DMS 273 (cell line): ENCODE data around the gene GALNT10.
A peak's percentile ranks its signal among the peaks of the same experiment; 100 is the strongest.

Experiments used
- DNase-seq: peaks from one replicate; lab custom pipeline; 2025; ENCODE audit not compliant: unreplicated experiment; lab: John Stamatoyannopoulos, UW

GALNT10 gene

DNA sequence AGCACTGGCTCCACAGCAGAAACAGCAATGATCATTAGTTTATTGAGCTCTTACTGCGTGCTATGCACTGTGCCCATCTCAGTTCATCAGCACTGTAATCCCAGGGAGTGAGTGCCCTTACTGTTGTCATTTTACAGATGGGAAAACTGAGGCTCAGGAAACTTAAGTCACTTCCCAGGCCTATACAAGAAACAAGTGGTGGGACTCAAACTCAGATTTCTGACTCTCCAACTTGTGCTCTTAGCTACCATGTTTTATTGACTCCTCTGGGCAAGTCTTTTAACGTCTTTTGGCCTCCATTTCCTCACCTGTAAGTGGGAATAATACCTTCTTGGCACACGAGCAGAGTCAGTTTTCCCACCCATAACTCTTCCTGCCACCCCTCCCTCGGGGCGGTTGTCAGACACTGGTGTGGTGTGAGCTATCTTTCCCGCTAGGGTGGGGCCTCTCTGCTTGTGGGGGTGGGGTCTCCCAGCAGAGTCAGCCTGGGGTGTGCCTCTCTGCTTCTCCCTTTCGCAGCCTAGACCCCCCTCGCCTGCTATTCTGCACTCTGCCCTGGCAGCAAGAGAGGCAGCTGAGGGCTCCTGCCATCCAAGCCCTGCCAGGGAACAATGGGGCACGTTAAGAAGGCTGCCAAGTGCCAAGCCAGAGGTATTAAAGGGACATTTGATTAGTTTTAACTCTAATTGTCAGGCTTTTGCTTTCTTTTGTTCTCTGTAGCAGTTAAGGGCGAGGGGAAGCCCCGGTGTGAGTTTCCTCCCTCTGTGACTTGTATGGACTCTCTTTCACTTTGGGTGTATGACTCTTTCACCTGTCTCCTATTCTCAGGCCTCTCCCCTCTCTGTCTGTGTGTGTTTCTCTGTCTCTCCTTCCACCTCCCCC lies 12.1 kb downstream of the GALNT10 start:
- DNase-seq: no peak

DNA sequence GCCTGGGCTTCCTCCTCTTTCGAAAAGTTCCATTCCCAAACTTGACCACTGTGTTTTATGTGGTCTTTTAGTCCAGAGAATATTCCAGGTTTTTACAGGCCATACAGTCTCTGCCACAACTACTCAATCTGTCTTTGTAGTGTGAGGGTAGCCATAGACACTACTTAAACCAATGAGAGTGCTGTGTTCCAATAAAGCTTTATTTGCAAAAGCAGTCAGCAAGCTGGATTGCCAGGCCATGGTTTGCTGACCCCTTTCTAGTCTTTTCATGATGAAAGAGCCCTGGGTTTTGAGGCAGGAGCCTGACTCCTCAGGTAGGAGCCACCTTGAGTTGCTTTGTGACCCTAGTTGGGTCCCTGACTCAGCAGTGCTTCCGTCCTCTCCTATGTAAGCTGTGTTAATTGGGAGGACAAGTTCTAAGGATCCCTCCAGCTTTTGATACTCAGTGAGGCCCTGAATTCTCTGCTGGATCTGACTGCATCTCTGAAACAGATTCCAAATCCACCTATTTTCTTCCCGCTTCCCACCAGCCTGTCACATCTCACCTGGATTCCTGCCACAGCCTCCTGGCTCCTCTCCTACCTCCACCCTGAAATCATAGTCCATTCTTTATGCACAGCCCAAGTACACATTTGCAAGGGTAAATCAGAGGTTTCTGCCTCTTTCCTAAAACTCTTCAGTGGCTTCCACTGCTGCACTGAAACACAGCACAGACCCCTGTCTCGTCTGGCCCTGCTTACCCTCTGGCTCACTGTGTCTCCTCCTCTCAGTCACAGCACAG lies 13.5 kb downstream of the GALNT10 start:
- DNase-seq: no peak

DNA sequence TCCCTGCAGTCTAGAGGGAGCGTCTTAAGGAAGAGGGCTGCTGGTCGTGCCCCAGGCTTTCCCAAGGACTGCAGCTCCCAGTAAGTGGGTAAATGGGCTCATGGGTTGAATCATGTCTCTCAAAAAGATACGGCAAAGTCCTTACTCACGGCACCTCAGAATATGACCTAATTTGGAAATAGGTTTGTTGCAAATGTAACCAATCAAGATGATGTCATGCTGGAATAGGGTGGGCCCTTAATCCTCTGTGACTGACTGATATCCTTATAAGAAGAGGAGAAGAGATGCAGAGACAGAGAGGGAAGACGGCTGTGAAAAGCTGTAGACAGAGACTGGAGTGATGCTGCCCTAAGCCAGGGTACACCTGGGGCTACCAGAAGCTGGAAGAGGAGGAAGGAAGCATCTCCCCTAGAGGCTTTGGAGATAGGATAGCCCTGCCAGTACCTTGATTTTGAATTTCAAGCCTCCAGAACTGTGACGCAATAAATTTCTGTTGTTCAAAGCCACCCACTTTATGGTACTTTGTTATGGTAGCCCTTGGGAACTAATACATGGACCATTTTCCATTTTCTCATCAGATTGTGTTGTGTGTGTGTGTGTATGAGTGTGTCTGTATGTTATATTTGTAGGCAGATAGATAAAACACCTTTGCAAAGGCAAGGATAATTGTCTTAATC lies 15.0 kb downstream of the GALNT10 start:
- DNase-seq: no peak

DNA sequence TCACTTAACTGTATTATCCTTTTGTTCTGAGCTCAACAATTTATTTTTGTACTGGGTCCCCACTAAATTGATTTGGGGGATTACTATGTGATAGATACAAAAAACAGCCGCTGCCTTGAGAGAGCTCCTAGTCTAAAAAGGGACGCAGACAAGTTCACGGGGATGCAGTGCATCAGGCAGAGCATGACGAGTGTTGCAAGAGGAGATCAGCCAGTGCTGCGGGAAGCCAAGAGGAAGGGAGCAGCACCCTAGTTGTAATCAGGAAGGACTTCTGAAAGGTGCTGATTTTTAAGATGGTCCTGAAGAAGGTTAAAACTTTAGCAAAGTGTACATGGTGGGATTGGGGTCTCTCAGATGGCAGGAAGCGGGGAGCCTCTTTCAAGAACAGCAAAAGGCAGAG lies 15.8 kb downstream of the GALNT10 start:
- DNase-seq: no peak

DNA sequence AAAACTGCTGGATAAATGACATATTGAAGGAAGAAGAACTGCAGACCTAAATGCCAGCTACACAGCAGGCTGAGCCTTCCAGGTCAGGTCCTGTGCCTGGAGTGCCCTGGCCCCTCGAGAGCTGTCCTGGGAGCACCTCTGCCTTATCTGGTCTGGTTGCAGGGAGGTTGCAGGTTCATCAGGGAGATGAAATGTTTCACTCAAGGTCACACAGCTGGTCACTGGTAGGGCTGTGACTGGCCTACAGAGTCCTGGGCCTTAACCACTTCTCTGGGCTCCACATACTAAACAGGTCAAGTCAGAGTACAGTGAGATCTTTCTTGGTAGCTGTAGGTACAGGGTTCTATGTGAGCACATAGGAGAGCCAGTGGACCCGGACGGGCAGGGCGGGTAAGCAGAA lies 16.7 kb downstream of the GALNT10 start:
- DNase-seq: no peak

DNA sequence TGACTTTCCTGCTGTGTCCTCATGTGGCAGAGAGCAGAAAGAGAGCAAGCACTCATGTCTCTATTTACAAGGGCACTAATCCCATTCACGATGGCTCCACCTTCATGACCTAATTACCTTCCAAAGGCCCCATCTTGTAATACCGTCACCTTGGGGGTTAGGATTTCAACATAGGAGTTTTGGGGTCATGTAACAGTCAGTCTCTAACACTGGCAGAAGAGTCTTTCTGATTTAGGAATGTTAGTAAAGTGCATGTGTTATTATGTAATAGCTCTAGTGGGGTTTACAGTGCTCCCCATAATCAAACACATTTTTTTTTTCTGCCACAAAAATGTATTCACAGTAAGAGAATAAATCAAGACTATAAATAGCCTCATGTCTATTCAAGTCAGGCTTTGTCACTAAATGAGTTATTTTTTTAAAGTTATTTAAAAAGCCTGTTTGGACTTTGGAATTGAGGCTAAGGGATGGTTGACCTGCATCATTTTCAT lies 19.1 kb downstream of the GALNT10 start:
- no peak for DNase-seq

DNA sequence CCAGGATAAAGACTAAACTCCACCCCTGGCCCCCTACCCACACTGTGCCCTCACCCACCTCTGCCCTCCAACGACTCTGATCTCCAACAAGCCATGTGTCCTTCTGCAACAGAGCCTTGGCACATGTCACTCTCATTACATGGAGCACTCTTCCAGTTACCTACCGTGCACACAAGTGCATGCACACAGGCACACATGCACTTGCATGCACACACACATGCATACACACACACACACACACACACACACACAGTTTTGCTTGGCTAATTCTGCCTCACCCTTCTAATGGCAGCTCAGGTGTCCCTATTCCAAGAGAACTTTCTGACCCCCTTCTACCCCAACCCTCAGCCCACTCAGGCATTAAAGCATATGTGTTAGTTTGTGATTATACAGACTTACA lies 19.6 kb downstream of the GALNT10 start:
- no peak for DNase-seq

DNA sequence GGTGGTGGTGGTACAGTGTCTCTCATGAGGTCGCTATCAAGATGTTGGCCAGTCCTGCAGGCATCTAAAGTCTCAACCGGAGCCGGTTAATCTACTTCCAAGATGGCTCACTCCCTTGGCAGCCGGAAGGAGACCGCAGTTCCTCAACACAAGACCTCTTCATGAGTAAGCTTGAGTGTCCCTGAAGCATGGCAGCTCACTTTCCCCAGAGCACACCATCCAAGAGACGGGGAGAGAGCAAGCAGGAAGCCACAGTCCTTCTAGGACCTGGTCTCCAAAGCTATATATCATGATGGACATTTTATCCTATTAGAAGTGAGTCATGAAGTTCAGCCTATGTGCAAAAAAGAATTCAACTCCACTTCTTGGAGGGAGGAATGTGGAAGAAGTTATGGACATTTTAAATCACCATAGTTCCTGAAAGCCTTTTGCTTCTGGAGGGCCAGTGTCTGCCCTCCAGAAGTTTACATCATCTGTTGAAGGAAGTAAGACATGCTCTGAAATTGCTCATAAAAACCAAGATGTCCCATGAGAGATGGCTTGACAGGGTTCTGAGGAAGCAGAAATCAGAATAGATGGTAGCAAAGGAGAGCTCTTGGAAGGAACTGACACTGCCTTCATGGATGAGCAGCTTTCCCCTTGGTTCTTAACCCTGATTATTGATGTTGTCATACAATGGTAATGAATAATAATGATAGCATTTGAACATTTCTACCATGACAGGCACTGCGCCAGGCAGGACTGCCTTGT lies 21.3 kb downstream of the GALNT10 start:
- no peak for DNase-seq

DNA sequence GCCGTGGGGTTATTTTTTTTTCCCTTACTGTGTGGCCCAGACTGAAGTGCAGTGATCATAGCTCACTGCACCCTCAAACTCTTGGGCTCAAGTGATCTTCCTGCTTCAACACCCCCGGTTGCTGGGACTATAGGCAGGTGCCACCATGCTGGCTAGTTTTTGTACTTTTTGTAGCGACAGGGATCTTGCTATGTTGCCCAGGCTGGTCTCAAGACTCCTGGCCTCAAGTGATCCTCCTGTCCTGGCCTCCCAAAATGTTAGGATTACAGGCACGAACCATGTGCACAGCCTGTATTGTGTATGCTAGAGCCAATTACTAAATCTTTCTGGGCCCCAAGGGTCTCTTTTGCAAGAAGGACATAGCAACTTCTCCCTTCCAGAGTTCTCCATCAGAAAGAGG lies 23.1 kb downstream of the GALNT10 start:
- no peak for DNase-seq

DNA sequence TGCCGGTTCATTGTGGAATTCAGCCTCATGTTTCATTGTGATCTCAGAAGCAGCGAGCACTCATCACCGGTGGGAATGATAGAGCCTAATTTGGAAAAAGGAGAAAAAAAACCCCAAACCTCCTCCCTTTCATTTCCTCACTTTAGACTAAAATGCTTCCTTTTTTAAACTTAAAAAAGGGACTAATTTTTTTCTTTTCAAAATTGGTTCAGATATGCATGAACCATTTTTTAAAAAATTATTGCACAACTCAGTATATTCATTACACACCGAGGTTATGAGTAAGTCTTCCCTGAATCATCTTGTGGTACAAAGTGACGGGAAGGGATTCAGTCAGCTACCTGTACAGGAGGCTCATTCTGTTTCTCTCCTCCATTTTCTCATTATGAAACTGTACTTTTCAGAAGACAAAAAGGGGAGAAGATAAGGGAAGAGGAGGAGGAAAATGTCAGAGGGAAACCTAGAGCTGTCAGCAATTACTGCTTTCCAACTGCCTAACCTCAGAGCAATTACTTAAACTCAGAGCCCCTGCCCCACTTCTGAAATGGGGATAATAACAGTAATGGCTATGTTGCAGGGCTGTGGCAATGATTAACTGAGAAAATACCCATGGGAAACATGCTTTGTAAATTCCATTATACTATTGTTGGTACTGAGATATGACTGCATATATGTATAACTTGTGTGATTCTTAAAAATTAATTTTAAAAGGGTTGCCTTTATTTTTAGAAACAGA lies 24.0 kb downstream of the GALNT10 start:
- DNase-seq: no peak

DNA sequence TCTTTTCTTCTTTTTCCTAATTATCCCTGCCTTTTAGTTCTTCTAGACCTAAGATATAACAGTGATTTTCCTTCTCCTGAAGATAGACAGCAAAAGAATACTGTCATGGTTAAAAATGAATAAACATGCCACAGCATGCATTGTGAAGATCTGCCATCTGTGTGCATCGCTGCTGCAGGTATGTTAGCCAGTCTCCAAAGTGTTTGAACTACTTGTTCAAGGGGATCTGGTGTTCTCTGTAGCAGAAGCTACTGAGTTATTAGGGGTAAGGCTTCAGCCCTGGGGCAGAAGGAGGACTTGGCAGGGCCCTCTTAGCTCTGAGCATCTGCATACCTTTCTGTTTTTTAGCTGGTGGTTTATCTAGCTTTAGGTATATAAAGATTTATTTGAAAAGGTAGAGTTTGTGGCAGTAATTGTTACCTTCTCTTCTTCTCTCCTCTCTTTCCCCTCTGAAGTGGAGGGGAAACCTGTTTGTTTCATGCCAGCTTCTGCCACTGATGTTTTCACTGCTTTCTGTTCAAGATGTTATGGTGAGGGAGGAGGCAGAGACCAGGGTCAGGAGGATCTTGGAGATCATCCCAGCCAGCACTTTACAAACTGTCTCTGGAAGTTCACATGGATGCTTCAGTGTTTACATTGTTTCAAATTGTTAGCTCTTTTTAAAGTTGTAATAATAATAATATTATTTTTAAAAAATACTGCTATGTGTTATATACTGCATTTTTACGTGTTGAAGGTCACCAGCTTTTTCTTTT lies 25.2 kb downstream of the GALNT10 start:
- DNase-seq: peak; percentile 36

DNA sequence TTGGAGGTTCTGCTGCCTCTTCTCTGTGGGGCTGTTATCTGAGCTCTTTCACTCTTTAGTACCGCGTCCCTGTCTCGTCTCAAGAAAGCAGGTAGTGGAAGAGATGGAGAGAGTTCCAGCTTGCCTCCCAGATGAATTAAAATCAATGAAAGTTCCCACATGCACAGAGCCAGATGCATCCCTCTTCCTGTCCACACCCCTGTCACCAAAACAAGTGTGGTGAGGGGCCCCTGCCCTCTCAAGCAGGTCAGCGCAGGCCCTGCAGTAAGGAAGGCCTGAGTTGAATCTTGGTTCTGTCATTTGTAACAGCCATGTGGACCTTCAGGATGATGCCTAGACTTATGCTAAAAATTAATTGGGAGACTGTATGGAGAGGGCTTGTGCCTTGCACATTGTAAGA lies 26.9 kb downstream of the GALNT10 start:
- DNase-seq: no peak

DNA sequence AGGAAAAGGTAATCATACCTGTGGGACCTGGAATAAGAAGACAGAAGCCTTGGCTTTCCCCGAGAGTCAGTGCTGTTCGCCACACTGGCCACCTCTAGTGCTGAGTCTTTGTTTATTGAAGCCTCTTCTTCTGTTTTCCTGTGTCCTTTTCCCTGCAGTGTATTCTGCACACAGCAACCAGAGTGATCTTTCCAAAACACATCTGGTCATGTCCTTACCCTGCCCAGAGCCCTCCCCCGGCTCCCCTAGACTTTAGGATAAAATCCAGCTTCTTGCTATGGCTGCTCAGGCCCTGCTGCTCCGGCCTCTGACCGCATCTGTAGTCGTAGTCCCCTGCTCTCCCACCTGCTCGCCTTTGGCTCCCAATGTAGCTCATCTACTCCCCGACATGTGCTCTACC lies 28.3 kb downstream of the GALNT10 start:
- DNase-seq: no peak

DNA sequence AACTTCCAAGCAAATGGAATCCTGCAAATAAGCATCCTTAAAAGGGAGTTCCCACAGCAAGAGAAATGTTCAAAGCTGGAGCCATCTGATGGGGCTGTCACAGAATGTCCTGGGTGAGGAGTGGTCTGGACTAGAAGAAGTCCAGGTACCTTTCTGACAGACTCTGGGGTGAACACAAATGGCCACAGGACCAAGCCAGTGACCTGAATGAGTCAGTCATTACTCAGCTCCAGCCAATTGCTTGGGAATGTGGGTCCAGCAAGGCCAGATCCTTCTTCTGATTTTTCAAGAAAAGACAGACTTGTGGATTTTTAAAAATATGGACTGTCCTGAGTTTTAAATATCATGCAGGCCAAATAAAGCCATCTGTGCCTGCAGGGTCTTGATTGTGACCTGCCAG lies 30.1 kb downstream of the GALNT10 start:
- DNase-seq: no peak

DNA sequence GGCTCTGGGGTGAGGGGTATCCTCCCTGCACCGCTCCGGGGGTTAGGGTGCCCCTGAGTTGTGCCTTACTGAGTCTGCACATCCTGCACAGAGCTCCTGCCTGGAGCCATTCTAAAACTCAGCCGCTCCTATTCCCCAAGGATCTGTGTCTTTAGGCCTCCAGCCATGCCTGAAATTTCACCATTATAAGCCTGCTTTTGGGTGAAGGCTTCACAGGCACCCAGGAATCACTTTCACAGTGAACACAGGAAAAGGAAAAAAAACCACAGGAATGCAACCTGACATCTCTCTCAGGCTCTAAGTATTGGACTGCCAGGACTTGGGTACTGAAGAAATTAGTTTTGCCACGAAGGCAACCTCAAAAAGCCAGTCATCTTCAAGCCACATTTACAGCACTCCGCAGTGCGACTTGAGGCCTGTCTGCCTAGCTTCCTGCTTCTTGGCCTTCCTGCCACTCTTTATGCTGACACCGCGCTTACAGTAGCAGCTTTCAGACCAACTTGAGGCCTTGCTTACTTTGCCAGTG lies 30.9 kb downstream of the GALNT10 start:
- no peak for DNase-seq

DNA sequence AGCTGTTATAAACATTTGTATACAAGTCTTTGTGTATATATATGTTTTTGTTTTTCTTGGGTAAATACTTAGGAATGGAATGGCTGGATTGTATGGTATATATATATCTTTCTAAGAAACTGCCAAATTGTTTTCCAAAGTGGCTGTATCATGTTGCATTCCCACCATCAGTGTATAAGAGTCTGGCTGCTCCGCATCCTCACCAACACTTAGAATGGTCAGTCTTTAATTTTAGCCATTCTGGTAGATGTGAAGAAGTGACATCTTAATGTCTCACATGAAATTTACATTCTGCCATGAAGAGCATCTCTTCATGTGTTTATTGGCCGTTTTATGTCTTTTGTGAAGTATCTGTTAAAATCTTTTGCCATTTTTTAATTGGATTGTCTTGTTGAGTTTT lies 31.9 kb downstream of the GALNT10 start:
- no peak for DNase-seq

DNA sequence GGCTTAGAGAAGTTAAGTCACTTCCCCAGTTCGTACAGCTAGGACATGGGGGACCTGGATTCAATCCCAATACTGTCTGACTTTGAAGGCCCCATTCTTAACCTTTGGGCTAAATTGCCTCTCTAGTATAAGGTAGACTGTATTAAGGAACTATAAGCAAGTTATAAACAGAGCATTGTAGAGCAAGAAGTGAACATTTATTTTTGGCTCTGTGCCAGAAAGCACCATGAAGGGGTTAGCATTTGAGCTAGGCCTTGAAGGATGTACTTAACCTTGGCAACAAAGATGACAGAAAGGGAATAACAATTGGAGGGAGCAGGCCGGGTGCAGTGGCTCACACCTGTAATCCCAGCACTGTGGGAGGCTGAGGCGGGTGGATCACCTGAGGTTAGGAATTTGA lies 32.8 kb downstream of the GALNT10 start:
- DNase-seq: peak; percentile 23

DNA sequence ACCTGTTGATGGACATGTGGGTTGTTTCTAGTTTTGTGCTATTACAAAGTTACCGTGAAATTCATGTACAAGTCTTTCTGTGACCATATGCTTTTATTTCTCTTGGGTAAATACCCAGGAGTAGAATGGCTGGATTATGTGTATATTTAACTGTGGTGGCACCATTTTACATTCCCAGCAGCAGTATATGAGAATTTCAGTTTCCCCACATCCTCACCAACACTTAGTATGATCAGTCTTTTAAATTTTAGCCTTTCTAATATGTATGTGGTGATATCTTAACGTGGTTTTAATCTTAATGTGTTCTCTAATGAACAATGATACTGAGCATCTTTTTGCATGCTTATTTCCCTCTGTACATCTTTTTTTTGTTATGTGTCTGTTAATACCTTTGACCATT lies 36.6 kb downstream of the GALNT10 start:
- DNase-seq: no peak

DNA sequence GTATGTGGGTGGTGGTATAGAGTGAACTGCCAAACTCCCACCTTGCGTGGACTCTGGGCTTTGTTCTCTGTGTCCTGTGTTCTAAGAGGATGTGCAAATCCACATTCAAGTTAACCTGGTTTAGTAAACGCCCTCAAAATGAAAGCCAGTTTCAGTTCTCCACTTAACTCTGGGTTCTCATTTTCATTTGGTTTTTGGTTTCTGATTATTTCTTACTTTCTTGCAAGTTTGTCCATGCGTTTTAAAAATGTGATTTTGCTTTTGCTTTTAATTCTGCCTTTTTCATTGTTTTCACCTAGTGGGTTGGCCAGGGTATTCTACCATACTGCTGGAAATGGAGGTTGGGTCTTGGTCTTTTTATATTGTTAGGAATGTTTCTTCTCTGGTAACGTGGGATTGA lies 38.2 kb downstream of the GALNT10 start:
- no peak for DNase-seq
